Natural killer cell (primary cell): ENCODE data around the gene HS3ST1. TPM values are rescaled to one million over a fixed set of nuclear protein-coding genes. Genes with fewer than 3 reads are reported as not detected.

Source experiments
- ATAC-seq, 3 donors: fragments of 150-1000 bp in 2 of 3; fragments of 200-7000 bp in 1 of 3; cut with Tn5 transposase; 1 replicate in 1 of 3; 2 replicates in 2 of 3; pipeline ENCODE4 v1.10.0; 2021; ENCODE audit warnings: mild to moderate bottlenecking in 2 of 3, moderate library complexity in 2 of 3
- DNase-seq, 2 donors: peaks; one replicate each; pipeline versions ENCODE4 v3.0.0 to v3.0.0-alpha.2; 2013 to 2021; ENCODE audit warnings: mixed read lengths in 1 of 2
- H3K27ac ChIP-seq: one replicate; pipeline ENCODE4 v1.5.1; 2013; ENCODE audit warnings: mild to moderate bottlenecking, low read length
- H3K27me3 ChIP-seq: one replicate; pipeline ENCODE4 v1.6.1; 2013; ENCODE audit warnings: low read length; ENCODE audit not compliant: control insufficient read depth, insufficient read depth
- H3K36me3 ChIP-seq: one replicate; pipeline ENCODE4 v1.6.1; 2013; ENCODE audit warnings: low read length; ENCODE audit not compliant: control insufficient read depth, insufficient read depth
- H3K4me1 ChIP-seq: one replicate; pipeline ENCODE4 v1.6.1; 2013; ENCODE audit warnings: low read length; ENCODE audit not compliant: control insufficient read depth, insufficient read depth
- H3K4me3 ChIP-seq: one replicate; pipeline ENCODE4 v1.5.1; 2013; ENCODE audit warnings: low read length
- H3K9me3 ChIP-seq: one replicate; pipeline ENCODE4 v1.6.1; 2013; ENCODE audit warnings: low read length; ENCODE audit not compliant: control insufficient read depth, insufficient read depth
- H3K27ac Mint-ChIP-seq, 2 donors: one replicate each; pipeline ENCODE4 v1.8.0; 2022; ENCODE audit warnings: mild to moderate bottlenecking in 2 of 2, mixed read lengths in 2 of 2, moderate library complexity in 1 of 2
- H3K27me3 Mint-ChIP-seq, 2 donors: one replicate each; pipeline ENCODE4 v1.8.0; 2022; ENCODE audit warnings: low read depth in 2 of 2, mixed read lengths in 2 of 2
- H3K36me3 Mint-ChIP-seq: one replicate; pipeline ENCODE4 v1.8.0; 2022; ENCODE audit warnings: mixed read lengths
- H3K4me1 Mint-ChIP-seq, 2 donors: one replicate each; pipeline ENCODE4 v1.8.0; 2022; ENCODE audit warnings: mixed read lengths in 2 of 2
- H3K4me3 Mint-ChIP-seq: one replicate; pipeline ENCODE4 v1.8.0; 2022; ENCODE audit warnings: mild to moderate bottlenecking, moderate library complexity, mixed read lengths
- H3K9me3 Mint-ChIP-seq, 2 donors: one replicate each; pipeline ENCODE4 v1.8.0; 2022; ENCODE audit warnings: mixed read lengths in 2 of 2
- WGBS: methylation state at CpG from one replicate; pipeline ENCODE4 v1.1.7; 2013; ENCODE audit warnings: missing lambda C conversion rate; ENCODE audit not compliant: insufficient coverage; 5-methylcytosine and 5-hydroxymethylcytosine counted together
- intact Hi-C: fragments of 100-400 bp; cut with micrococcal nuclease; formaldehyde crosslinking; loops from one replicate; pipeline ENCODE4 v1.14.2; 2022
- total RNA-seq, 4 donors: library from RNA; stranded (reverse); fragments of 120-200 nt in 1 of 4; gene quantifications; one replicate each; pipeline versions ENCODE4 v1.2.3 to v1.2.4, GENCODE V29; 2013 to 2022
- TF ChIP-seq, protein P1 (sequence below): fragments of 200-600 bp; IDR thresholded peaks from one replicate; pipeline ENCODE4 v1.8.0; 2022; ENCODE audit warnings: antibody characterized with exemption

HS3ST1 gene
- total RNA-seq, 3 donors from 2014 or later (not counting 1 experiment from before 2014, with no cell fraction given) = not detected

DNA sequence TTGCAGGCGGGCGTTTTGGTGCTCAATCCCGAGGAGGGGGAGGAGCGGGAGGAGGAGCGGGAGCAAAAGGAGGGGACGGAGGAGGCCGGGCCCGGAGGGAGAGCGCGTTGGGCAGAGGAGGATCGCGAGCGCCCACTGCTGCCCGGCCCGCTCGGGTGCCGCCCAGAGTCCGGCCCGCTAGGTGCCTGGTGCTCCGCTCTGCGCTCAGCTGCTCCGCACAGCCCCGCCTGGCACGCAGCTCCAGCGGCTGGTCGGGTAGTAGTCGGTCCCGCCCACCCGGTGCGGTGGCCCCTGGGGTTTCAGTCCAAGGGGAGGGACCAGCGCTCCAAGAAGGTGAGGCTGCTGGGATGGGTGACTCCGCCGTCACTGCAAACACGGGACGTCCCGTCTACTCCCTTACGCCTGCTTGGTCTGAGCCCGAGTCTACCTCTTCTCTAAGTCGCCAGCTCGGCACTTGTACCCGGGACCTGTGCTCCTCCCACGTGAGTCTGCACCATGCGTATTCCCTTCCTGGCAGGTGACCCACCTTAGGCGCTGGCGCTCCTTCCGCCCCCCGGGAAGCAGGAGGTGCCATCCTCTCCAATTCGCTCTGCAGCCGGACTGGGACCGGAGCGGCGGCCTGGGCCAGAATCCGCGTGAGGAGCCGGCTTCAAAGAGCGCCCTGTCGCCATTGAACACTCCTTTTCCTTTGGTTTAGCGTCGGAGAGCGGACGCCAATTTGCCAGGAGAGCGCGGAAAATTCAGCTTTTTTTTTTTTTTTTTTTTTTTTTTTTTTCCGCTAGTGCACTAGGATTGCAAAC, 405 bp upstream of the HS3ST1 start:
- 2% methylated on average over 64 of the region's 64 CpGs for WGBS
- peak; percentile 75 to 82 (median 77) for ATAC-seq
- Mint-ChIP-seq H3K27ac (no peak overlapping the region), H3K4me1 (peaks cover 11 to 24% of the 10 kb centered on the region in 2 donors), H3K36me3 (no peaks in the 10 kb centered on the region), H3K4me3 (peak overlapping the region; percentile 75), H3K27me3 (peaks cover 31 to 45% of the 10 kb centered on the region in 2 donors), H3K9me3 (no peaks in the 10 kb centered on the region)
- intact Hi-C loops = loop anchor here (10.0 kb wide), 2 partner anchors 534 to 874 kb away; no protein-coding TSS in a partner anchor
- Histone ChIP-seq H3K9me3 (no peaks in the 10 kb centered on the region), H3K4me3 (peak overlapping the region; percentile 44), H3K27me3 (peaks cover 20% of the 10 kb centered on the region), H3K4me1 (peaks cover 24% of the 10 kb centered on the region), H3K27ac (no peak overlapping the region), H3K36me3 (no peaks in the 10 kb centered on the region)
- peak; percentile 21 to 31 for DNase-seq
- TF ChIP-seq, protein P1, sequence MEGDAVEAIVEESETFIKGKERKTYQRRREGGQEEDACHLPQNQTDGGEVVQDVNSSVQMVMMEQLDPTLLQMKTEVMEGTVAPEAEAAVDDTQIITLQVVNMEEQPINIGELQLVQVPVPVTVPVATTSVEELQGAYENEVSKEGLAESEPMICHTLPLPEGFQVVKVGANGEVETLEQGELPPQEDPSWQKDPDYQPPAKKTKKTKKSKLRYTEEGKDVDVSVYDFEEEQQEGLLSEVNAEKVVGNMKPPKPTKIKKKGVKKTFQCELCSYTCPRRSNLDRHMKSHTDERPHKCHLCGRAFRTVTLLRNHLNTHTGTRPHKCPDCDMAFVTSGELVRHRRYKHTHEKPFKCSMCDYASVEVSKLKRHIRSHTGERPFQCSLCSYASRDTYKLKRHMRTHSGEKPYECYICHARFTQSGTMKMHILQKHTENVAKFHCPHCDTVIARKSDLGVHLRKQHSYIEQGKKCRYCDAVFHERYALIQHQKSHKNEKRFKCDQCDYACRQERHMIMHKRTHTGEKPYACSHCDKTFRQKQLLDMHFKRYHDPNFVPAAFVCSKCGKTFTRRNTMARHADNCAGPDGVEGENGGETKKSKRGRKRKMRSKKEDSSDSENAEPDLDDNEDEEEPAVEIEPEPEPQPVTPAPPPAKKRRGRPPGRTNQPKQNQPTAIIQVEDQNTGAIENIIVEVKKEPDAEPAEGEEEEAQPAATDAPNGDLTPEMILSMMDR = peak; percentile 19

DNA sequence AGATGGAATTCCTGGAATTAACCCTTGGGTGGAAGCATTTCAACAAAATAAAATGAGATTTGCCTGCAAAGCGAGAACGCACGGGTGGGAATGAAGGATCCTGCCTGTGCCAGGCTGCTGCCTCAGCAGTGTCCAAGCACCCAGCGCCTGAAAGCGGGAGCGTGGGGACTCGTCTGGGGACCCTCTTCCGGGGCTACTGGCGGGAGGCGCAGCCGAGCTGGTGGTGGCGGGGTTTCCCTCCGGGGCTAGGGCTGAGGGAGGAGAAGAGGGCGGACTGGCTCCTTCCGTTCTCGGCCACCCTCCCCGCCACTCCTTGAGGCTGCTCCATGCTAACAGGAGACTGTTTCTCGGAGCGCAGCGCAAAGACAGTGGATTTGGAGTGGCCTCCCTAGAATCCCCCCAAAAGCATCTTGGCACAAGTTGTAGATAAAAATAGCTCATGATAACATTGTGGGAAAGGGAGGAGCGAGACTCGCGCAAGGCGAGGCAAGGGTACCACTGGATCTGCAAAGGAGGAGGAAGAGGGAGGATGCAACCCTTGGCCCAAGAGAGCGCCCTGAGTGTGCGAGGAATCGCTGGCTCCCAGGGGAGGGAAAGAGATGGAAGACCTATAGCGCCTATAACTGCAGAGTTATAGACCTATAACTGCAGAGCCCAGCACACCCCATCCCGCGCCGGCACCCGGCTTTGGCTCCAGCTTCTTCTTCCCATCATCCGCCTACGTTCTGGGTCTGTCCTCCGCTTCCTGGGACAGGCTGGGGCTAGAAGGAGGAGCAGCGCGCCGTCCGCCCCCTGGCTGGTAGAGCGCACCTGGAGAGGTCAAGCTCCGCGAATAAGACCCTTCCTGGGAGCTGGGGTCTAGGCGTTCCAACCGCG, 1.3 kb downstream of the HS3ST1 start:
- Mint-ChIP-seq H3K4me3 (peak overlapping the region; percentile 75), H3K9me3 (no peaks in the 10 kb centered on the region), H3K36me3 (no peaks in the 10 kb centered on the region), H3K4me1 (peaks cover 11 to 24% of the 10 kb centered on the region in 2 donors), H3K27me3 (peaks cover 30 to 42% of the 10 kb centered on the region in 2 donors), H3K27ac (no peak overlapping the region)
- TF ChIP-seq, protein P1 = no peak
- ATAC-seq = no peak
- Histone ChIP-seq H3K27ac (no peak overlapping the region), H3K27me3 (peaks cover 20% of the 10 kb centered on the region), H3K4me1 (peaks cover 24% of the 10 kb centered on the region), H3K4me3 (peak overlapping the region; percentile 44), H3K36me3 (no peaks in the 10 kb centered on the region), H3K9me3 (no peaks in the 10 kb centered on the region)
- DNase-seq = no peak
- 12% methylated on average over 44 of the region's 45 CpGs for WGBS
- intact Hi-C loops = loop anchor here (10.0 kb wide), 2 partner anchors 533 to 873 kb away; no protein-coding TSS in a partner anchor

DNA sequence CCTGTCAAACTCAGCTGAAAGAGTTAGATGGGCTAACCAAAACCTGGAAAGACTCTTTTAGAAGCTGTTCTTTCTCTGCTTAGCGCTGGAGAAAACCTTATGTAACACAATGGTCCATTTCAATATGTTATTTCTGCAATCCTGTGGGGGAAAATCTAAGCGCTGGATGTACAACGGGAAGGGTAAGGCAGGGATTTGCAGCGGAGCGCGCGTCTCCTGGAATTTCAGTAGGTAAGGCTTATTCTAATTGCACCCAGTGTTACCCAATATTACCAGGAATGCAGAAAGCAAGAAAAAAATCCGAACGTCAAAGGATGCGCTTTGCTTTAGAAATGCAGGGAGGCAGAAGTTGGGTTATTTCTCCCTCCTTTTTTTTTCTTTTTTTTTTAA, 2.0 kb downstream of the HS3ST1 start:
- H3K9me3 Mint-ChIP-seq = no peaks in the 10 kb centered on the region
- H3K27ac ChIP-seq = no peak overlapping the region
- no peak overlapping the region for H3K27ac Mint-ChIP-seq
- H3K27me3 Mint-ChIP-seq = peaks cover 27 to 39% of the 10 kb centered on the region in 2 donors
- peaks cover 20% of the 10 kb centered on the region for H3K27me3 ChIP-seq
- TF ChIP-seq, protein P1 = no peak
- no peaks in the 10 kb centered on the region for H3K36me3 Mint-ChIP-seq
- H3K9me3 ChIP-seq = no peaks in the 10 kb centered on the region
- no peak for DNase-seq
- intact Hi-C loops = loop anchor here (10.0 kb wide), 2 partner anchors 532 to 872 kb away; no protein-coding TSS in a partner anchor
- H3K4me1 Mint-ChIP-seq = peaks cover 11 to 24% of the 10 kb centered on the region in 2 donors
- H3K4me1 ChIP-seq = peaks cover 24% of the 10 kb centered on the region
- no peaks in the 10 kb centered on the region for H3K36me3 ChIP-seq
- no peak overlapping the region for H3K4me3 ChIP-seq
- H3K4me3 Mint-ChIP-seq = peak overlapping the region; percentile 2
- ATAC-seq = no peak
- WGBS = 68% methylated on average over 10 of the region's 10 CpGs
